HG02973 (cell line): ENCODE data around the gene PDE6C.

Source experiments
- ATAC-seq: cut with Tn5 transposase; IDR thresholded peaks from one replicate; pipeline ENCODE4 v1.9.1; 2021; ENCODE audit warnings: moderate library complexity; ENCODE audit not compliant: unreplicated experiment

The PDE6C gene

DNA sequence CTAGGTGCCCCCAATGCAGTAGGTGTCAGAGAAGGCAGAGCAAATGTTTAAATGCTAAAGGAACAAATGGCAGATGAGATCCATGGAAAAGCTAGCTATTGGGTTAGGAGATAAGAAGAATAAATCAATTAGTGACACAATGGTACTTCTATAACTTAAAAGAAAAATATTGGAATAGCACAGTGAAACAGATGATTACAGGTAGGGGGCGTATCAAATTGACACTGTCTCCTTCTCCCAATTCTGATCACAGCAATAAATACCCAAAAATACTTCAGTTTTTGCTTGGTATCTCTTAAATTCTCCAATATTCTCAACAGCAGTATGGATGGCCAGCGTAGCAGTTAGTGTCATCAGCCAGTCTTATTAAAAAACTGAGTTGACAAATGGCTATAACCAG, 84.9 kb downstream of the PDE6C start:
- ATAC-seq: no peak

DNA sequence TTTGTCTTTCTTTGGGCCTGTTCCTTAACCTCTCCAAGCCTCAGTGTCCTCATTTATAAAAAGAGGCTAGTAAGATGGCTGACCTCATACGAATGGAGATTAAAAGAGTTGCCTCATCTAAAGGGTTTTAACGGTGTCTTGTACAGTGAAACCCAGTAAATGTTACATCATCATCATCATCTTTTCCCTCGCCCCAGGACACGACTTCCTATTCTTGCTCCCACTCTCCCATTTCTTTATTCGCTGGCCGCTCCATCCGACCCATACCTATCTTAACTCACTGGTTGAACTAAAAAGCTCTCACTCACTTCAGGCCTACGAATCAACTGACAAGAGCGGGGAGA, 89.5 kb downstream of the PDE6C start:
- ATAC-seq: peak; percentile 25

DNA sequence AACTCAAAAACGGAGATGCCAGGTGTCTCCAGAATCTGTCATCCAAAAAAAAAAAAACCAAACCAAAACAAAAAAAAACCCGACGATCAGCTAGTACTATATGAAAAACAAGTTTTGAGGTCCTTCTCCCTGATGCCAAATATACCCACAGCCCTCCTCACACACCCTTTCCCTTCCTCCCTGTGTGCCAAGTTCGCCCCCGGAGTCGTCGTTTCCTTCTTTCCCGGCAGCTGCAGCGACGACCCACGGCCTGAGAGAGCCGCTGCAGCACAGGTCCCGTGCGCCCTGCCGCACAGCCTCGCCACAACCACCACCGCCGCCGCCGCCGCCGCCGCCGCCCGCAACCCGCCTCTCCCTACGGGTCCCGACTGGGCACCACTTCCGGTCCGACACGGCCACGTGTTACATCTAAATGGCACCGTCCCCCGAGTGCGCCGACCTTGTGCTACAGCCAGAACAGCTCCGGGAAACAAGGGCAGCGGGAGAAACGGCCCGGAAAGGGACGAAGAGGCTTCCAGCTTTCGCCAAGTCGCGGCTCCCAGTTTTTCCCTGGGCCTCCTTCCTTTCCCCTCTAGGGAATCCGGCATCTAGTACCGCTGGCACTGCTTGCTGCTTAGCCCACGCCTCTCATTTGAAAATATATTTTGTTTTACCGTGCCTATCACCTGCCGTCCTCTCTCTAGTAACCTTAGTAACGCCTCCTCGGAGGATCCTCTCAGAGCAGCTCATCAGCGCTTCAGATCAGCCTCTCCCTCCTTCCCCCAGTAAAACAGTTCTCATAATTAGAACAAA, 90.1 kb downstream of the PDE6C start, which contains the start of gene FRA10AC1:
FRA10AC1 (minus strand) TSS at position 383 of the 792 bp plus-strand sequence. CDS start 2,486 bp downstream, outside the sequence.
- ATAC-seq: peak; percentile 73

DNA sequence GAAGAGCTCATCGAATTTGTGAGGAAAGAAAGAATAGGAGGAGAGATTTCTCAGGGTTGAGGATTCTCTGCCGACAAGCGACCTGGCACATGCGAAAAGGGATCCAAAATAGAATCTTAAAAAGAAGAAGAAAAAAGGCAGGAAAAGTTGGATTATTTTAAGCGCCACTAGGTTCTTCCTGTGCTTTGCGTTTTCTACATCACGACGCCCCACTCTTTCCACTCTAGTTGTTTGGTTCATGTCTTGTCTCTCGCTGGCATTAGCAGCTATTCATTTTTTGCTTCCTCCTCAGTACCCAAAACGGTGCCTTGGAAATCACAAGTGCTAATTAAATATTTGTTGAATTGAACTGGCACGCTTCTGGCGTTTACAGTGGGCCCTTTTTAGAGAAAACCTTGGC, 90.7 kb downstream of the PDE6C start:
- no peak for ATAC-seq

DNA sequence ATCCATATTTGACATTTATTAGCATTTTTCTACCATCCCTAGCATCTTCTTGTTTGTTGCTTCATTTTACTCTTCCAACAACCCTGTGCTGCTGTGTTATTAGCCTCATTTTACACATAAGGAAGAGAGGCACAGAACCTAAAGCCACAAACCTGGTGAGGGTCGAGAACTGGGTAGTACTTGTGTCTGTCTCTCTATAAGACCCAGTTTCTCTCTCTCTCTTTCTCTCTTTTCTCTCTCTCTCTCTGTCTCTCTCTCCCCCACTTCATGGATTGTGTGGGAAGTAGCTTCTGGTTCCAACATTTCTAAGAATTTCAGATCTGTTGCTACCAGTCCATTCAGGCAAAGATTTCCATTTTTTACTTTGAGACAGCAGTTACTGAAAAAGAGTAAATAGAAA, 91.5 kb downstream of the PDE6C start:
- no peak for ATAC-seq

DNA sequence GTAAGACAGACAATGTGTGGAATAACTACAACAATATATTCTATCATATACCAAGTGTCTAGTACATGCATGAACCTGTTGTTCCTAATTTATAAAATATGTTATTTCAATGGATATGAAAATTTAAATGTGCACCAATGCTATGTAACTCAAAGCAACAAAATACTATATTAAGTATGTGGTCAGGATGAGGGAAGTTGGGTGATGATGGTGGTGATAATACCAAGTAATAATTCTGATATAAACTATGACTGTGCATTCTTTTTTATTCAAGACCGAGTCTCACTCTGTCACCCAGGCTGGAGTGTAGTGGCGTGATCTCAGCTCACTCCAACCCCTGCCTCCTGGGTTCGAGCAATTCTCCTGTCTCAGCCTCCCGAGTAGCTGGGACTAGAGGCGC, 92.1 kb downstream of the PDE6C start:
- ATAC-seq: no peak

DNA sequence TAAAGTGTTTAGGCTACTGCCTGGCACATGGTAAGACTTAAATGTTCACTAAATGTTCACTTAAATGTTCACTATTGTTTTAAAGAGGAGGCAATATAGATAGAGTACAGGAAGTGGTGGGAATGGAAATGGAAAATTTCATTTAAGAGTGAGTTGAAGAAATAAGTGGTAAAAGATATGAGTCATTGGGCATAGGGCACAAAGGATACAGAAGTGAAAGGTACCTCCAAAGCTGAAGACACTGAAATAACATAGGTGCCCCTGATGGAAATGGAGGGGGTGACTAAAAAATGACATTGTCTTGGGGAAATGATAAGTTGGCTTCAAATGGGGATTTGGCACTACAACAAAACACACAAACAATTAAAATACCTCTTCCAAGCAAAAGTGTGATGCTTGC, 95.3 kb downstream of the PDE6C start:
- no peak for ATAC-seq

DNA sequence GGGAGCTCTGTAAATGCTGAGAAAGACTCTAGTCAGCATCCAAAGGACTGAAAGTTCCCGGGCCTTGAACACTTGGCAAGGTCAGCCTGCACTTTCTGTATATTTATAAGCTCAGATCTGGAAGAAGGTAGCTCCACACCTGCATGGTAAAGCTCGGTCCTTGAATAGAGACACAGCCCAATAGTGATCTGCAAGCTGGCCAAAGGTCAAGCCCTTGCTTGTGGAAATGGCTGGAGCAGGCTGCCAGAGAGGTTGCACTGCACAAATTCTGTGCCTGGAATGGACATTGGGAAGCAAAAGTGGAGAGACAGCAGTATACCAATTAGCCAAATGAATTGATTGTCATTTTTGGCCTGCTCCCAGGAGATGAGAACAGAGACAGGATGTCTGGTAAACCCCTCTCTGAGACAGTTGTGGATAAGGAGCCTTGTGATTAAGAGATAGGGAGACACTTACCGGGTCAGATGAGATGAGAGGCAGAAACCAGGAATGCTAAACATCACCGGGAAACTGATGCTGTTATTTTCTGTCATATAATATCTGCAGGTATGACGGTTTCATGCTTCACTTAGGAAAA, 98.1 kb downstream of the PDE6C start:
- no peak for ATAC-seq

DNA sequence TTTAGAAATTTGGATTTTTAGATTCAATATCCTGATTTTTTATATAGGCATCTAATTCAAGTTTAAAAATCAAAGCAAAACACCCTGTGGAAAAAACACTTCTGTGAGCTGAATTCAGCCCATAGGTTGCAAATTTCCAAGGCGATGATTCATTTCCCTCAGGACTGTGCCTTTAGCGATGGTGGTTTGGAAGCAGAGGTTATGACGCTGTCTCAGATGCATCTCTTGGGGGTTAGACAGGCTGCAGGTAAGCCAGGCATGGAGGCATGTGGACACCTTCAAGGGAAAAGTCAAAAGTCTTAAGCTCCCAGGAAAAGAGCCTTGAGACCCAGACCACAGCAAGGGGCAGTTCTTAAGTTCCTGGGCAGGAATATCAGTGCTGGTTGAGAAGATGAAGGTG, 99.6 kb downstream of the PDE6C start:
- no peak for ATAC-seq

DNA sequence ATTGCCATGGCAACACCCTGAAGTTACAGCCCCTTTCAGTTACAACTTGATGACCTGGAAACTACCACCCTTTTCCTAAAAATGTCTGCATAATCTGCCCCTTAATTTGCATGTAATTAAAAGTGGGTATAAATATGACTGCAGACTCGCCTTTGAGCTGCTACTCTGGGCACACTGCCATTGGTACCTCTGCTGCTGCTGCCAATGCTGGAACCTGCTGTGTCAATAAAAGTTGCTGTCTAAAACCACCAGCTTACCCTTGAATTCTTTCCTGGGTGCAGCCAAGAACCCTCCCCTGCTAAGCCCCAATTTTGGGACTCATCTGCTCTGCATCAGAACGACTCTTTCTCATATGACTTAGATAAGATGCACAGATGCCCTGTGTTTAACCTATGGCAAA, 100.3 kb downstream of the PDE6C start:
- no peak for ATAC-seq

DNA sequence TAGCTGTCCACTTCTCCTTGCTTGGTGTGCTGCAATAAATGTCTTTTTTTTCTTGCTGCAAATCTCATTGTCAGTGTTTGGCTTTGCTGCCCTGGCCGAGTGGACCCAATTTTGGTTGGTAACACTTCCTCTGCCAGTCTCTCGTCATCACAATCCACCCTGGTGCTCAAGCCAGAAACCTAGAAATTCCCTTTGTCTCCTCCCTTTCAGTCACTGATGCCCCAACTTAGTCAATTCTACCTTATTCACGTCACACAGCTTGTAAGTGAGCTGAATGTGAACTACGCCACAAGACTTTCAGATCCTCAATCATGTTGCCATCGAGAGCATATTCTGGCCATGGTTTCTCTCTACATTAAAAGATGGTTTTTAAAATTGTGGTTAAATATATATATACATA, 103.0 kb downstream of the PDE6C start:
- ATAC-seq: peak; percentile 94
